T-helper 9 cell (primary cell): ENCODE measurements around the gene TRIM71.
"Not testable (repeated sequence)": the region's sequence is repeated elsewhere in the genome, so short reads cannot be mapped to it uniquely, and the experiment has no call there.

Source experiments
- DNase-seq: peaks from one replicate; pipeline ENCODE4 v3.0.0-alpha.2; 2020
- total RNA-seq, 2 donors: gene quantifications; one replicate each; lab custom pipeline; 2026; lab: John Stamatoyannopoulos, UW

TRIM71 gene
- 0 reads per million in 2 donors for total RNA-seq

- DNase-seq: no peak
Measured at GRCh38 chr3:32817558-32818228, at the start of gene TRIM71. TRIM71 (plus strand) TSS chr3:32817997; CDS start chr3:32818081, 84 bp downstream.

DNA sequence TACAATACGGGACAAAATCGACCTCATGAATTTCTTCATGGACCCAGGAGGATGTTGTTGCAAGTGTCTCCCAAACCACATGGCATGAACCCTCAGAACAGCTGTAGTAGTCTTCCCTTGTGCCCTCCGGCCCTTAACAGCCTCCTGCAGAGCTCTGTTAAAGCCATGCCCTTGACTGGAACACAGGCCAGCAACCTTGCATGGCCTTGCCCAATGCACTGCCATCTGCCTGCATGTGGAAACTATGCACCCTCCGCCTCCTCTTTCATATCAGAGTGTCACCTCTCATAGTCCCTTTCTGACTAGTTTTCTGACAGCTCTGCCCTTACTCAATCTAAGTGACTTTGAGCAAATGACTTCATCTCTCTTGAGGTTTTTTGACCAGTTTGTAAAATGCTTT, 39.4 kb upstream of the TRIM71 start:
- no peak for DNase-seq

DNA sequence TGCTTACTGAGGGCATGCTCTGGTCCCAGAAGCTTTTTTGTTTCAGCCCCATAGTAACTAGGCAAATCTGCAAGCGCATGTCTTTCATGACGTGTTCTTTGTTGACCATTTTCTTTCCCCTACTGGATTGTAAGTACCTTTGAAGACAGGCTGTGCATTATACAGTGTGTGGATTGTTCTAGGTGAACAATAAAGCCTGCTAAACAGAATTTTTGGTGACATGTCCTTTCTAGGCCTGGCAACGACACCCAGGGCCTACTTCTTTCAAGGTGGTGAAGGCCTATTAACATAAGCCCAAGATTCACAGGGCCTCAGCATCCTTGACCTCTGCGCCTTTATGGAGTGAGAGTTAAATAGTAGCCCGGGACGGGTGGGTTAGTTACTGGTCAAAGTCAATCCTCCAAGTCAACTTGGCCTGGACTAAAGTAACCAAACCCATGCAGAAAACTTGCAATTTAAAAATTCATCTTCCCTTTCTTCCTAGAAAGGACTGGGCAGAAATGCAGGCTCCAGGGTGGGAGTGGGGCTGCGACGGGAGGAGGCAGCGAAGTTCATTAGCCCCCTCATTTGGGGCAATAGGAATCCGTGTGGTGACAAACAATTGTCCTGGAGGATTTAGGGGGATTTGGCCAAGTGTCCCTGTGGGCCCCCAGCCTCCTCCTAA, 37.6 kb upstream of the TRIM71 start:
- DNase-seq: no peak

GRCh38 chr3:32780735-32781210, 37.0 kb upstream of the TRIM71 start:
- DNase-seq: no peak

- peak; percentile 39 for DNase-seq
Measured at GRCh38 chr3:32781211-32781968, 36.4 kb upstream of the TRIM71 start.

DNA sequence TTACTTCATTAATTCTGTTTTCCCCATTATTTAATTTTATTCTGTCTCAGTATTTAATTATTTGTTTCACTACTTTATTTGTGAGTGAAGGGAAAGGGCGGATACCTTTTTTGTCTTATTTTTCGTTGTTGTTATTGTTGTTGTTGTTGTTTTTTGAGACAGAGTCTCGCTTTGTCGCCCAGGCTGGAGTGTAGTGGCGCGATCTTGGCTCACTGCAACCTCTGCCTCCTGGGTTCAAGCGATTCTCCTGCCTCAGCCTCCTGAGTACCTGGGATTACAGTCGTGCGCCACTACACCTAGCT, 35.9 kb upstream of the TRIM71 start:
- not testable (repeated sequence) for DNase-seq

DNA sequence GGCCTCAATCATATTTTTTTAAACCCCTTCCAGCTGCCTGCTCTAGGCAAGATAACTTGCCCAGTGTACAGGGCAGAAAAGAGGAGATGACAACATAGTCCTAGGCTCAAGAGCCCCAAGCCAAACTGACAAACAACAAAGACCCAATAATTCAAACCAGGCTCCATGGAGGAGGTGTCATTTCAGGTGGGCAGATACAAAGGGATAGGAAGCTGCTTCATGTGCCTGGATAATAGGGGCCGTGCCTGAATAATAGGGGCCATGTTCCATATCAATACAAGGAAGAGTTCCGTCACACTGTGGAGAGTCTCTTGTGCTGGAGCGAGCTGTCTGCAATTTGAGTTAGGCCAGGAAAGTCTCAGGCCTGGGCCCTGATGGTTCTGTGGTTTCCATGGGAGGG, 35.4 kb upstream of the TRIM71 start:
- no peak for DNase-seq

DNA sequence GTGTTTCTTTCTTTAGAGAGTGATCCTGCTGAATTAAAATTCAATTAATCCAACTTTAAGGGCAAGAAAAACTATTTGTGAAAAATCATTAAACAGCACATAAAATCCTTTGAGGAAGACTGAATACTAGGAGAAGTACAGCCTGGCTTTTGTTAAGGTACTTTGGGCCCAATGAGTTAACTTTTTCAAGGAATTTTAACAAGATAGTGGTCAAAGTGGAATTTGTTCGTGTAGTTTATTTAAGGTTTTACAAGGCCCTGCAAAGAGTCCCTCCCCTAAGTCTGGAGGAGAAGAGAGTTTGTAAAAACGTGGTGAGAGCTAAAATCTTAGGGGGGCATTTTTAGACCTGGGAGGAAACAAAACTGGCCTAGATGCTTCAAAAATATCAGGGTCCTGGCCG, 26.0 kb upstream of the TRIM71 start:
- no peak for DNase-seq

DNA sequence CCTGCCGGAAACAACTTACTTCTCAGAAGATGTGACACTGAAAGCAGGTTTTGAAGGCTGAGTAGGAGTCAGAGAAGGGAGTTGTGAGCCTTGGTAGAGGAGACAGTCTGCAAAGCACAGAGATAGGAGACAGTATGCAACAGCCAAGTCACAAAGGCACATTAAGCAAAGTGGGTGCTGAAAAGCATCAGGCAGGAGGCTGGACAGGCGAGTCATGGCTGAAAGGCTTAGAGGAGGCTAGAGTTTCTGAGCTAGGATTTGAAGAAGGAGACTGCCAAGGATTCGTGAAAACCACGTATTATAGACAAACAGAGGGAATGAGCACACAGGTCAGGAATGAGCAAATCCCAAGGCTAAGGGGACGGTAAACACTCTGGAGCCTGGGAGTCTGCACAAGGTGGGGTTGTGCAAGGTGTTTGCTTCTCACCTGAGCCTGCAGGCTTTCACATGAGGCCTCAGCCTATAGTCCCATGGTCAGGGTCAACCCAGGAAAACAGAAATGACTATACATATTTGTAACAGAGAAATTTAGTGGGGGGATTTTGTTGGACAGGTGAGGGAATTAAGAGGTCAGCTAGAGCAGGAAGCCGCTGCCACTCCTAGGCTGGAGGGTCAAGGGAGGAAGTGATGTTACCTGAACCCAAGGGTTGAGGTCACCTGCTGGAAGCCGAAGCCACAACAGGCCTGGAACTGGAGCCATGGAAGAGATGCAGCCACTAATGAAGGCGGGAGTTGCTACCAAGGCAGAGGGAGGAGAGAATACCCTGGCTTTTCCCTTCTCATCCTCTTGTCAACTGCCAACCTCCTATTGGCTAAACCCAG, 23.1 kb upstream of the TRIM71 start:
- no peak for DNase-seq

- not testable (repeated sequence) for DNase-seq
Measured at GRCh38 chr3:32796384-32796950, 21.3 kb upstream of the TRIM71 start.

DNA sequence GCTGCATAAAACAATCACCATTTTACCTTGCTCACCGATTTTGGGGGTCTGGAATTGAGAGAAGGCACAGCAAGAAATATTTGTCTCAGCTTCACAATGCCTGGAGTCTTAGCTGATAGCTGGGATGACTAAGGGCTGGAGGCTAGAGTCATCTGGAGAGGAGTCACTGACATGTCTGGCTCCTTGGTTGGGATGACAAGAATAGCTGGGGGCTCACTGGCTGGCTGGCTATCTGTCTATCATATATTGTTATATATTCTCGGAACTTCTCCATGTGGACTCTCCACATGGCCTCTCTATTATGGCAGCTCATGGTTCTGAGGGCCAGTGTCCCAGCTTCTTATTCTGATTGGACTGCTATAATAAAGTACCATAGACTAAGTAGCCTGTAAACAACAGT, 20.0 kb upstream of the TRIM71 start:
- DNase-seq: no peak

GRCh38 chr3:32801440-32801839, 16.4 kb upstream of the TRIM71 start:
- not testable (repeated sequence) for DNase-seq

- no peak for DNase-seq
Measured at GRCh38 chr3:32813180-32813579, 4.6 kb upstream of the TRIM71 start.

DNA sequence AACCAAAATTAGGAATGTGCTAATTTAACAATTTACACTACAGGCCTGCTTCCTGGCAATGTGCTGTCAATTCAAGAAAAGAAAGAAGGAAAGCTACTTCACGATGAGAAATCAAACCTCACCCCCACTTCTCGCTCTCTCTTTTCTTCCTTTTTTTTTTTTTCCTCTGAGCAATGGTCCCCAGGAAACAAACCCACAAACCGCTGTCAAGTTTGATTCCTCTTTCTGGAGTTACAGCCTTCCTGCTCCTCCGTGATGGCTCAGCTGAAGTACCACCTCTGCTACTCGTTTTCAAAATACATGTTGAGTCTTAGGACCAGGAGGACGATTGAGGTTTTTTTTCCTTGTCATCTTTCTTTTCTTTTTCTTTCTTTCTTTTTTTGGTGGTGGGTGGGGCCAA, 3.4 kb upstream of the TRIM71 start:
- DNase-seq: no peak

GRCh38 chr3:32815841-32816438, 1.9 kb upstream of the TRIM71 start:
- DNase-seq: no peak

- DNase-seq: no peak
Measured at GRCh38 chr3:32816439-32817256, 1.1 kb upstream of the TRIM71 start.

- DNase-seq: no peak
Measured at GRCh38 chr3:32817257-32817557, 590 bp upstream of the TRIM71 start.

DNA sequence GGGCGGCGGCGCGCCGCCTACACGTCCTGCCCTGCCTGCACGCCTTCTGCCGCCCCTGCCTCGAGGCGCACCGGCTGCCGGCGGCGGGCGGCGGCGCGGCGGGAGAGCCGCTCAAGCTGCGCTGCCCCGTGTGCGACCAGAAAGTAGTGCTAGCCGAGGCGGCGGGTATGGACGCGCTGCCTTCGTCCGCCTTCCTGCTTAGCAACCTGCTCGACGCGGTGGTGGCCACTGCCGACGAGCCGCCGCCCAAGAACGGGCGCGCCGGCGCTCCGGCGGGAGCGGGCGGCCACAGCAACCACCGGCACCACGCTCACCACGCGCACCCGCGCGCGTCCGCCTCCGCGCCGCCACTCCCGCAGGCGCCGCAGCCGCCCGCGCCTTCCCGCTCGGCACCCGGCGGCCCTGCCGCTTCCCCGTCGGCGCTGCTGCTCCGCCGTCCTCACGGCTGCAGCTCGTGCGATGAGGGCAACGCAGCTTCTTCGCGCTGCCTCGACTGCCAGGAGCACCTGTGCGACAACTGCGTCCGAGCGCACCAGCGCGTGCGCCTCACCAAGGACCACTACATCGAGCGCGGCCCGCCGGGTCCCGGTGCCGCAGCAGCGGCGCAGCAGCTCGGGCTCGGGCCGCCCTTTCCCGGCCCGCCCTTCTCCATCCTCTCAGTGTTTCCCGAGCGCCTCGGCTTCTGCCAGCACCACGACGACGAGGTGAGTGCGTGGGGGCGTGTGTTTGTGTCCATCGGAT, 602 bp downstream of the TRIM71 start:
- no peak for DNase-seq

DNA sequence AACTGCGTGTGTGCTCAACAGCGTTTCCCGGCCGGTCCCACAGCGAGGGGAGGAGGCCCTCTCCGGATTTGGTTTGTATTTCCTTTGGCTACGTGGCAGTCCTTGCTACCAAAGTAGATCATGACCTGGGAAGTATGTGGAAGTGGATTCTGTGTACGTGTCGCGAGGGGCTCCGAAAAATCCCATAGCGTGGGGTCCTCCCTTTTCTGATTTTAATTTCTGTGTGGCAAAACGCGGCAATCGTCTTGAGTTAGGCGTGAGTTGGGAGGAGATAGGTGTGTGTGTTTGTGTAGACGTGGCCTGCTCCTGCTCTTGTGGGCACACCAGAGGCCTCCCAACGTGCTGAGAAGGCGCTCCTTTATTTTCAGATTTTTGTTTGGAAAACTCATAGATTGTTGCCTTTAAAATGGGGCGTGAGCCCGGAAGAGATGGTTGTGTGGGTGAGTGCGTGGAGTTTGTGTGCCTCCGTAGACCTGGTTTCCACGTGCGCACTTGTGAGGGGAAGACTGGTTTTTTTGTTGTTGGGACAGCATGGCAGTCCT, 1.2 kb downstream of the TRIM71 start:
- DNase-seq: no peak

- DNase-seq: no peak
Measured at GRCh38 chr3:32819551-32820348, 2.0 kb downstream of the TRIM71 start.
